ENCODE data around the gene ZNF506.

The ZNF506 gene

GRCh38 chr19:19752760-19753403 is 68.7 kb downstream of the ZNF506 start:
- H3K36me3 ChIP-seq = no peaks in the 10 kb centered on the region
- no peaks in the 10 kb centered on the region for H4K20me1 ChIP-seq
- H3K4me1 ChIP-seq = no peaks in the 10 kb centered on the region
- no peaks in the 10 kb centered on the region for H3K27me3 ChIP-seq
- H3K4me3 ChIP-seq = no peak overlapping the region
- no peak overlapping the region for H3K9ac ChIP-seq
- no peak for TF ChIP-seq Cebpa-rat (IDR thresholded peaks at IDR 0.05)
- H3K9me3 ChIP-seq = peaks cover 30% of the 10 kb centered on the region
- H3K27ac ChIP-seq = no peak overlapping the region
- no peak overlapping the region for H3K4me2 ChIP-seq

GRCh38 chr19:19751846-19752245 is 69.7 kb downstream of the ZNF506 start:
- H4K20me1 ChIP-seq = no peaks in the 10 kb centered on the region
- H3K27me3 ChIP-seq = no peaks in the 10 kb centered on the region
- H3K9me3 ChIP-seq = peaks cover 20% of the 10 kb centered on the region
- H3K36me3 ChIP-seq = no peaks in the 10 kb centered on the region
- no peak for TF ChIP-seq Cebpa-rat (IDR thresholded peaks at IDR 0.05)
- H3K4me3 ChIP-seq = no peak overlapping the region
- no peak overlapping the region for H3K27ac ChIP-seq
- H3K4me1 ChIP-seq = no peaks in the 10 kb centered on the region
- no peak overlapping the region for H3K4me2 ChIP-seq
- H3K9ac ChIP-seq = no peak overlapping the region

- no peak overlapping the region for H3K9ac ChIP-seq
- H3K36me3 ChIP-seq = no peaks in the 10 kb centered on the region
- TF ChIP-seq Cebpa-rat (IDR thresholded peaks at IDR 0.05) = no peak
- H3K27me3 ChIP-seq = no peaks in the 10 kb centered on the region
- H3K4me3 ChIP-seq = no peak overlapping the region
- no peaks in the 10 kb centered on the region for H4K20me1 ChIP-seq
- no peak overlapping the region for H3K4me2 ChIP-seq
- peaks cover 15% of the 10 kb centered on the region for H3K9me3 ChIP-seq
- no peaks in the 10 kb centered on the region for H3K4me1 ChIP-seq
- no peak overlapping the region for H3K27ac ChIP-seq
Observed at GRCh38 chr19:19750842-19751790, 70.4 kb downstream of the ZNF506 start.

- TF ChIP-seq Cebpa-rat (IDR thresholded peaks at IDR 0.05) = no peak
- no peak overlapping the region for H3K4me2 ChIP-seq
- H4K20me1 ChIP-seq = no peaks in the 10 kb centered on the region
- H3K27me3 ChIP-seq = no peaks in the 10 kb centered on the region
- no peak overlapping the region for H3K9ac ChIP-seq
- no peaks in the 10 kb centered on the region for H3K36me3 ChIP-seq
- no peak overlapping the region for H3K27ac ChIP-seq
- peaks cover 6% of the 10 kb centered on the region for H3K9me3 ChIP-seq
- no peak overlapping the region for H3K4me3 ChIP-seq
- no peaks in the 10 kb centered on the region for H3K4me1 ChIP-seq
Observed at GRCh38 chr19:19749908-19750841, 71.4 kb downstream of the ZNF506 start.

GRCh38 chr19:19749117-19749907 is 72.2 kb downstream of the ZNF506 start:
- H3K9me3 ChIP-seq = no peaks in the 10 kb centered on the region
- H3K9ac ChIP-seq = no peak overlapping the region
- H4K20me1 ChIP-seq = no peaks in the 10 kb centered on the region
- H3K4me2 ChIP-seq = no peak overlapping the region
- no peaks in the 10 kb centered on the region for H3K27me3 ChIP-seq
- no peaks in the 10 kb centered on the region for H3K36me3 ChIP-seq
- no peak overlapping the region for H3K4me3 ChIP-seq
- no peak for TF ChIP-seq Cebpa-rat (IDR thresholded peaks at IDR 0.05)
- no peak overlapping the region for H3K27ac ChIP-seq
- H3K4me1 ChIP-seq = no peaks in the 10 kb centered on the region

- no peak overlapping the region for H3K9ac ChIP-seq
- no peak overlapping the region for H3K4me2 ChIP-seq
- no peaks in the 10 kb centered on the region for H3K27me3 ChIP-seq
- H3K9me3 ChIP-seq = no peaks in the 10 kb centered on the region
- H4K20me1 ChIP-seq = no peaks in the 10 kb centered on the region
- H3K4me1 ChIP-seq = no peaks in the 10 kb centered on the region
- no peak overlapping the region for H3K27ac ChIP-seq
- no peak overlapping the region for H3K4me3 ChIP-seq
- no peak for TF ChIP-seq Cebpa-rat (IDR thresholded peaks at IDR 0.05)
- H3K36me3 ChIP-seq = no peaks in the 10 kb centered on the region
Observed at GRCh38 chr19:19748249-19748938, 73.2 kb downstream of the ZNF506 start.

- H4K20me1 ChIP-seq = no peaks in the 10 kb centered on the region
- H3K4me1 ChIP-seq = no peaks in the 10 kb centered on the region
- H3K9me3 ChIP-seq = no peaks in the 10 kb centered on the region
- H3K27me3 ChIP-seq = no peaks in the 10 kb centered on the region
- H3K36me3 ChIP-seq = no peaks in the 10 kb centered on the region
- no peak for TF ChIP-seq Cebpa-rat (IDR thresholded peaks at IDR 0.05)
- no peak overlapping the region for H3K4me3 ChIP-seq
- H3K4me2 ChIP-seq = no peak overlapping the region
- no peak overlapping the region for H3K9ac ChIP-seq
- H3K27ac ChIP-seq = no peak overlapping the region
Observed at GRCh38 chr19:19747357-19748220, 74.0 kb downstream of the ZNF506 start.
